ENCODE results near the gene OPN4.

- TF ChIP-seq POLR2A (IDR thresholded peaks at IDR 0.05) (no peak), CTCF (IDR thresholded peaks at IDR 0.05) (no peak)
These were observed 20.6 kb downstream of the OPN4 start for GRCh38 chr10:86674912-86675311.

All from testis (tissue), 2 donors.